ACHN (cell line): ENCODE results near the gene HAPSTR1.
"Not testable (repeated sequence)": the region's sequence is repeated elsewhere in the genome, so short reads cannot be mapped to it uniquely, and the experiment has no call there.

Experiments
- DNase-seq: peaks from one replicate; pipeline ENCODE4 v3.0.0-alpha.2; 2015
- in situ Hi-C: cut with HindIII; loops from 2 replicates; pipeline ENCODE4 v1.10.0; 2017; ENCODE audit warnings: low sequenced_read_pairs, low pct_ligation_motif_present, low pct_unique_long_range_greater_than_20kb

Gene HAPSTR1

DNA sequence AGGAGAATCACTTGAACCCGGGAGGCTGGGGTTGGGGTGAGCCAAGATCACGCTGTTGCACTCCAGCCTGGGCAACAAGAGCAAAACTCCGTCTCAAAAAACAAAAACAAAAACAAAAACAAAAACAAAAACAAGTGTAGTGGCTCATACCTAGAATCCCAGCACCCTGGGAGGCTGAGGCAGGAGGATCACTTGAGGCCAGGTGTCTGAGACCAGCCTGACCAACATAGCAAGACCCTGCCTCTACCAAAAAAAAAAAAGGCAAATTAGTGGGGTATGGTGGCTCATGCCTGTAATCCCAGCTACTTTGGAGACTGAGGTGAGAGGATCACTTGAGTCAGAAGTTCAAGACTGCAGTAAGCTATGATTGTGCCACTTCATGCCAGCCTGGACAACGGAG is 26.4 kb upstream of the HAPSTR1 start:
- in situ Hi-C loops, result no loop called here
- DNase-seq, result no peak

DNA sequence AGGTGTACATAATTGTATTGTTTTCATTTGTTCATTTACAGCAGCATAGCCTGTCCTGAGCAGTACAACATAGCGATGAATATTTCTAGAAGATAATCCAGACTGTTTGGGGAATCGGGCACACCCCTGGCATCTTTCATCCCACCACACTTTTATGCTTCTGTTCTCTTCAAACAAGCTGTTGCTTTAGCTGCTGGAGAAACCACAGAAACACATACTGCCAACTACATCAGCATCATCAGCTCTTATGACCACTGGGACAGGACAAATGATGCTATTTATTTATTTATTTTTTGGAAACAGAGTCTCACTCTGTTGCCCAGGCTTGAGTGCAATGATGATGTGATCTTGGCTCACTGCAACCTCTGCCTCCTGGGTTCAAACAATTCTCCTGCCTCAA is 22.6 kb upstream of the HAPSTR1 start:
- in situ Hi-C loops, result no loop called here
- DNase-seq, result no peak

DNA sequence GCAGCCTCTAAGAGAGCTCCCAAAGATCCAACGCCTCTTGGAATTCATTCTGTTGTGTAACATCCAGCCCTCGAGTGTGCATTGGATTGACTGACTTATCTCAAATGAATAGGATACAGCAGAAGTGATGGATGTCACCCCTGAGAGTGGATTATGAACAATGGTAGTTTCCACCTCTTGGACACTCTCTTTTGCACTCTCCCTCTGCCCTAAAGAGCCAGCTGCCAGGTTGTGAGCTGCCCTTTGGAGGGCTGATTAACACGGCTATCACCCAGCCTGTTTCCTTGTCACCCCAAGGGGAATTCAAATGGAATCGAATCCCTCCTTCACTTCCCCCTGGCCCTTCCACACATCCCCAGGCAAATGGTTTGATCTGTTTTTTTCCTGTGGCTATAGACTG is 21.2 kb upstream of the HAPSTR1 start:
- in situ Hi-C loops, result no loop called here

DNA sequence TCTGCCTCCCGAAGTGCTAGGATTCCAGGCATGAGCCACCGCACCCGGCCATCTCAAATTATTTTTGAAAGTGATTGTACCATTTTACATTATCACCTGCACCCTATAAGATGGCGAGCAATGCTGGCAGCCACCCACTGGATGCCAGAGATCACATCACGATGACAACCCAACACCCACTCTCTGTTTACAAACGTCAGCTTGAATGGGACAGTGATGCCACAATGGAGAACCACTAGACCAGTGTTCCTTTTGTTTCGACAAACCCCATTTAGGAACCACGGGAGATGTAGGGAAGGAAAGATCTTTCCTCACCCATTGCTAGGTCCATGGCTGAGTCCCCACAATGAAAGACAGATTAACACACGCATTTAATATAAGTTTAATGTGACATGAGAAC is 20.1 kb upstream of the HAPSTR1 start:
- in situ Hi-C loops, result no loop called here
- DNase-seq, result no peak

More for the DNA sequence above, 21.2 kb upstream of the HAPSTR1 start:
- DNase-seq, result no peak

DNA sequence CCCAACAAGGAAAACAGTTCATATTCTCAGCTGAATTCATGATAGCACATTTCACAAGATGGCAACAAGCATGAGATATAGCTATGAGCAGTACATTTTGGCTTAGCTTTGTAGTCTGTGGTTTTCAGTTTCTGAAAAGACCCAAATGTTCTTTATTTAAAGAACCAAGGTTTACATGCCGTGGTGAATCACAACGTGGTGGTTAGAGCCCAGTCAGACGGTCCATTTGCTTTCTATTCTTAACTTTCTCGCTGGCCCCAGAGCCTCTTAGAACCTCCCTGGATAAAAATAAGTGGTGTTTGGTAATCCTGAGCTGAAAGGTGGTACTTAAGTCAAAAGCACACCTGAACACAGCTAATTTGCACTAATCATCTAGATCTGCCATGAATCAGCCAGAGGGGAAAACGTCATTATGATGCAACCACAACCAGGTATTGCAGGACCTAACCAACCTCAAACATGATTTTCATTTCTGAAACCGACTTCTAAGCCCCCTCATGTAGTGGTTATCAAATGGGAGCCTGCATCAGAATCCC is 18.6 kb upstream of the HAPSTR1 start:
- no peak for DNase-seq

DNA sequence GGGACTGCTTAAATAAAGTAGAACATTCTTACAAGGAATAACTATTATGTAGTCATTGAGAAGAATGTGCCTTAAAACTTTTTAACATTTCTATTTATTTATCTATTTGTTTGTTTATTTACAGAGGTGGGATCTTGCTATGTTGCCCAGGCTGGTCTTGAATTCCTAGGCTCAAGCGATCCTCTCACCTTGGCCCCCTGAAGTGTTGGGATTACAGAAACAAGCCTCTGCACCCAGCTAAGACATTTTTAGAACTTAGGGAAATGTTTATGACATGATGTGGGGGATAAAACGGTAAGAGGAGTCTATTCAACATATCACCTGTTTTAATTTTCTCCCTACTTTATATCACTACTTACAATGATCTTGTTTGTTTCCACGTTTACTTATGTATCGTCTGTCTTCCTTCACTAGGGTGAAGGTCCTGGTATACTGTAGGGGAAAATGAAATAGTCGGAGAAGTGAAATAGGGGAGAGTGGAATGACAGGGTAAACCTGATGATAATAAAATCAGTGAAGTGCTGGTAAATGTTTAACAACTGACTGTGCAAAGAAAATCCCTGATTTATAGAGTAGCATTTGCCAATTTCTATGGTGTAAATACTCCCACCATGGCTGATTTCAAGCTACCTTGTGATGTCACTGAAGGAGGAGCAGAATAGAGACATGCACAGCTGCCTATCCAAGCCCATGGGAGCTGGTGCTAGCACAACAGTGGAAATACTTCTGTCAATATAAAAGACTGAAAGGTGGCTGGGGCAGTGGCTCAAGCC is 16.0 kb upstream of the HAPSTR1 start:
- in situ Hi-C loops, result no loop called here
- DNase-seq, result no peak

More for the DNA sequence above, 18.6 kb upstream of the HAPSTR1 start:
- in situ Hi-C loops, result no loop called here

DNA sequence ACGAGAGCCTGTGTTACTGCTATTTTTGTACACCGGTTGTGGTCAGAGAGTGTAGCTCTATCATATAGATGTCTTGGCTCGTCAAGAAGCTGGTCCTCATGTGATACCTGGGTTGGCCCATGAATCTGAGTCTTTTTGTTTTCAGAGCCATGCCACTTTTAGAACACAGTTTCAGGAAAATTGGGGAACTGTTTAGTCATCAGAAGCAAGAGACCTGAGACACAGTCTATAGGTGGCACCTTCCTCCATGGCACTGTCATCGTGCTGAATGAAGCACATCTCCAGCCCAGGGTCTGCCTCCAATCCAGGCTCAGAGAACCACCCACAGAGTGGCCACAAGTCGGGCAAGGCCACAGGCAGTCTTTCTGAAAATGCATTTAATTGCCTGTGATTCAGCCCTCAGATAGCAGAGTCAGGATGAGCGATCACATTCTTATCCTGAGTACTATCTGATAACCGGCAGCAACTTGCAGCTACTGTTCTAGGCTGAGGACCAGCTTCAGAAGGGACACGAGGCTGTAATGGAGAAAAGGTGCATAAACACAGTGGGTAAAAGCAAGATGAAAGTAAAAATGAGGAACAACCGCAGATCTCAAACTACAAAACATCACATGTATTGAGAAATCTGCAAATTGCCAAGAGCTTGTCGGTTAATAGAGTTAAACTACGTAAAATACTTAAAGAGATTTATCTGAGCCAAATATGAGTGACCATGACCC is 14.2 kb upstream of the HAPSTR1 start:
- DNase-seq, result peak; percentile 80
- in situ Hi-C loops, result no loop called here

DNA sequence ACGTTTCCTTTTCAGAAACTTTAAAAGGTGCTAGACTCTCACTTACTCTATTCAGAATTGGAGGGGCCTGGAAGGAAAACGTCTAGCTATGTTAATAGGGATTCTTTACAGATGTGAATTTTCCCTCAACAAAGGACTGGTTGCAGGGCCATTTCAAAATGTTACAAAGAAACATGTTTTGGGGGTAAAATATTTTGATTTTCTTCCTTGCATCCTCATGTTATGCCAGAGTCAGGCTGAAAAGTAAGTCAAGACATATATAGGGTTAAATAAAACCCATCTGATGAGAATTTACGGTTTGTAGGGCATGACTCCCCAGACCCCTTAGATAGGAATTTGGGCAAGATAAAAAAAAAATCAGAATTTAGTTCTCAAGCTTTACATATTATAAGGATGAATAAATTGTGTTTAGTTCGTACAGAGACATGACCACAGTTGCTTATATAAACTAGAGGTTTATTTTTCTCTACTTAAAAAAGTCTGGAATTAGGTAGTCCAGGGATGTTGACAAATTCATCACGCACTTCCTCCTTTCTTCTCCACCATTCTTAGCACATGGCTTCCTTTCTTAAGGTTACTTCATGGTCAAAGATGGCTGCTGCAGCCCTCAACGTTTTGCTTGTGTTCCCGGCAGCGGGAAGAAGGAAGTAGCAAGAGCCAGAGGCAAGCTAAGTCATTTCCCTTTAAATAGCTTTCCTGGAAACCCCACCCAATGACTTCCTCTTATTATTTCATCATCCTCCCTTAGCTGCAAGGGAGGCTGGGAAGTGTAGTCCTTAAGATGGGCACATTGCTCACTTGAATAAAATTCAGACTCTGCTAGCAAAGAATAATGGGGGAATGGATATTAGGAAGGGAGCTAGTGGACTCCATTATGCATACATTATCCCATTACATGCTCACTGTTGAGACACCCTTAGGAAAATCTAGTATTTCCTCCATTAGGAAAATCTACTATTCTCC is 12.7 kb upstream of the HAPSTR1 start:
- in situ Hi-C loops, result not testable (repeated sequence)
- peak; percentile 84 for DNase-seq

DNA sequence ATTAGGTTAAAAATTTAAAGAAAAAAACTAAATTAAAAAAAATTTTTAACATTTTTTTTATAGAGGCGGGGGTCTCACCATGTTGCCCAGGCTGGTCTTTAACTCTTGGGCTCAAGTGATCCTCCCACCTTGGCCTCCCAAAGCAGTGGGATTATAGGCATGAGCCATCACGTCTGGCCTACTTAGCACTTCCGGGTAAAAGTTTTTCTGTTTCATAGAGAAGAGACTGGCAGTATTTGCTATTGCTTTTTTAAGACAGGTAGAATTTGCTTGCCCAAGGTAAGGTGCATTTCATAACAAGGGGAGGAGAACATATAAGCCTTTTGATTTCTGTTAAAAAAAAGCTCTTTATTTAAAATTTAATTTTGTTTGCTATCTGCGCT is 12.0 kb upstream of the HAPSTR1 start:
- in situ Hi-C loops, result no loop called here

DNA sequence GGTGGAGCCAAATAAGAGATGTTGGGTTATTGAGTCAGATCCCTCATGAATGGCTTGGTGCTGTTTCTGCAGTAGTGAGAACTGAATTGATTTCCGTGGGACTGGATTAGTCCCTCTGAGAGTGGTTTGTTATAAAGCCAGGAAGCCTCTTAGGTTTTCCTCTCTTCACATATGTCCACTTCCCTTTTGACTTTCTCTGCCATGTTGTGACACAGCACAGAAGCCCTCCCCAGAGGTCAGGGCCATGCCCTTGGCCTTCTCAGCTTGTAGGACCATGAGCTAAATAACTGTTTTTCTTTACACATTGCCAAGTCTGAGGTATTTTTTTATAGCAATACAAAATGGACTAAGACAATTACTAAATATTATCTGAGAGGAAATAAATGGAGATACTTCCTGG is 10.3 kb upstream of the HAPSTR1 start:
- no peak for DNase-seq
- in situ Hi-C loops, result no loop called here

More for the DNA sequence above, 12.0 kb upstream of the HAPSTR1 start:
- DNase-seq, result no peak

DNA sequence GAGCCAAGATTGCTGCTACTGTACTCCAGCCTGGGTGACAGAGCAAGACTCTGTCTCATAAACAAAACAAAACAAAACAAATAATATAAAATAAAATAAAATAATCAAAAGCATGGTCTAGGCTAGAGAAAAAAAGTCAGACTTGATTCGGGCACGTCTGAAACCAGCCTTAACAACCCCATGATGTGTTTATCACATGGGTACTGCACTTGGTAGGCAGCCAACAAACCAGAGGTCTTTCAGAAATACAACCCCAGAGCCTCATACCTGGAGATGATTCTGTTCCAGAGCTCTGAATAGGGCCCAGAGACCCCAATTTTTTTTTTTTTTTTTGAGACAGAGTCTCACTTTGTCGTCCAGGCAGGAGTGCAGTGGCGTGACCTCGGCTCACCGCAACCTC is 9.6 kb upstream of the HAPSTR1 start:
- in situ Hi-C loops, result no loop called here
- DNase-seq, result no peak

DNA sequence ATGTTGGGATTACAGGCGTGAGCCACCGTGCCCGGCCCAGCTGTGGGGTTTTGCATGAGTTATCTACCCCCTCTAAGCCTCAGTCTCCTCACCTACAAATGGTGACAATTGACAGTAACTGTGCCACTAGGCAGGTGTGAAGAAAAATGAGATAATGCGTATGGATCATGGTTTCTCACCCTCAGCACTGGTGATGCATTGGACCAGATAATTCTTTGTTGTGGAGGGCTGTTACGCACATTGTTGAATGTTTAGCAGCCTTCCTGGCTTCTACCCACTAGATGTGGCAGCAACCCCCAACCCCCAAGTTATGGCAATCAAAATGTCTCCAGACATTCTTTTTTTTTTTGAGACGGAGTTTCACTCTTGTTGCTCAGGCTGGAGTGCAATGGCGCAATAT is 9.0 kb upstream of the HAPSTR1 start:
- in situ Hi-C loops, result no loop called here
- DNase-seq, result no peak

DNA sequence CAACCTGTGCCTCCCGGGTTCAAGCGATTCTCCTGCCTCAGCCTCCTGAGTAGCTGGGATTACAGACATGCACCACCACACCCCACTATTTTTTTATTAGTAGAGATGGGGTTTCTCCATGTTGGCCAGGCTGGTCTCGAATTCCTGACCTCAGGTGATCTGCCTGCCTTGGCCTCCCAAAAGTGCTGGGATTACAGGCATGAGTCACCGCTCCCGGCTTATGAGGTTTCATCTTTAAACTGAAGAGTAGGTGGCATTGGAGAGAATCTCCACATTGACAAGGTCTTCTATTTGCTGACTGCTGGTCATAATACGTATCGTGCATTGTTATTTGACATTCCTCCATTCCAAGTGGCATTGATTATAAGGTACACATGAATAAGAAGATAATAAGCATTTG is 3.7 kb upstream of the HAPSTR1 start:
- in situ Hi-C loops, DNase-seq: not testable (repeated sequence)

DNA sequence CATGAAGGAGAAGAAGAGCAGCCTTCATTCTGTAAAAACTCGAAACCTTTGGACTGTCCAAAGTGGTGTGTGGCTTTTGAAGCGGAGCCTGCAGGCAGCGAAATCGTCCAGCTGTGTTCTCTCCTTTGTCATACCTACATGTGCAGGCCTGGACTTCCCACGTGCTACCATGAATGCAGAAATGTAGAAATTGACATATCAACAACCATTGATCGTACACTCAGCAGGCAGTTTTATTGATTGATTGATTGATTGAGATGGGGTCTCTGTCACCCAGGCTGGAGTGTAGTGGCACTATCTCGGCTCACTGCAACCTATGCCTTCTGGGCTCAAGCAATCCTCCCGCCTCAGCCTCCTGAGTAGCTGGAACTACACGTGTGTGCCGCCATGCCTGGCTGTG is 2.6 kb upstream of the HAPSTR1 start:
- in situ Hi-C loops, result no loop called here
- no peak for DNase-seq

DNA sequence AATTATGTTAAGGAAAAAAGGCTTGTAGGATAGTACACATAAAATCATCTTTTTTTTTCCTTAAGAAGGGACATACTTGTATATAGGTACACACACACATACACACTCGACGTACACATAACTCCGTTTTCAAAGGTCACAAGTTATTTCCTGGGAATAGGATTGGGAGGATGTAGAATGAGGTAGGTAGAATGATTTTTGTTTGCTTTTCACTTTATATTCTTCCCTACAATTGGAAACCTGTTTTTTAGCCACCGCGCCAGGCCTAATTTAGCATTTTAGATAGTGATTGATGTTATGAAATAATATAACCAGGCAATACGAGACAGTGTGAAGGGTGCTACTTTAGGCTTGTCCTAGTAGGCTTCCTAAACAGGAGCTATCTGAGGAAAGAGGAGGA is 1.8 kb upstream of the HAPSTR1 start:
- no peak for DNase-seq
- in situ Hi-C loops, result no loop called here

DNA sequence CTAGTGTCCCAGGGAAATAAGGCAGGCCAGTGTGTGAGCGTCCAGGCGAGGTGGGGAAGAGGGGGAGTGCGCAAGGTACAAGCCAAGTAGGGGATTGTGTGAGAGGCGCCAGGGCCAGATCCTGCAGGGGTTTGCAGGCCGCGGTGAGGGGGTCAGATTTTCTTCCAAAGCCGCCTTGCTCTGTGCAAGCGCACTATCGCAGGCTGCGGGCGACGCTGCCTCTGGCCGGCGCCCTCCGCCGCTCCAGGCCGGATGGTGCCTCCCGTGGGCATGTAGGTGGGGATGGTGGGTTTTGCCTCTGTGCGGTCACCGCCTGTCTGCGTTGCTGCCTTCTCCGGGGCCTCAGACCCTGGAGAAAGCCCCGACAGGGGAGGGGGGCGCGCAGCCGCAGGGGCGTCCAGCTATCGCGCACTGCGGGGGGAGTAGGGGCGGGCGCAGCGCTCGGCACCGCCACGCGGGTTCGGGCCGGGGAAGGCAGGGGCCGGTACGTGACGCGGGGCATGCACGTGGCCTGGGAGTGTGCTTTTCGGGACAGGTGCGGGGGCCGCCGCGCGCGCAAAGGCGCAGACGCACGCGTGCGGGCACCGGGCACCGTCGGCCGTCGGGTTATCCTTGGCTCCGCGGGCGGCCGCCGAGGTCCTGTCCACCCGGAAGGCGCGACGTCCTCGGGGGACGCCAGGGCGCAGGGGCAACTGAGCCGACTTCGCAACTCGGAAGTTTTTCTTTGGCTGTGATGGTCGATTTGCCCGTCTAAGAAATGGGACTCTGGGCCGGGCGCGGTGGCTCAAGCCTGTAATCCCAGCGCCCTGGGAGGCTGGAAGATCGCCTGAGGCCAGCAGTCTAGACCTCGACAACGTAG is 1.1 kb upstream of the HAPSTR1 start:
- in situ Hi-C loops, result no loop called here
- no peak for DNase-seq

DNA sequence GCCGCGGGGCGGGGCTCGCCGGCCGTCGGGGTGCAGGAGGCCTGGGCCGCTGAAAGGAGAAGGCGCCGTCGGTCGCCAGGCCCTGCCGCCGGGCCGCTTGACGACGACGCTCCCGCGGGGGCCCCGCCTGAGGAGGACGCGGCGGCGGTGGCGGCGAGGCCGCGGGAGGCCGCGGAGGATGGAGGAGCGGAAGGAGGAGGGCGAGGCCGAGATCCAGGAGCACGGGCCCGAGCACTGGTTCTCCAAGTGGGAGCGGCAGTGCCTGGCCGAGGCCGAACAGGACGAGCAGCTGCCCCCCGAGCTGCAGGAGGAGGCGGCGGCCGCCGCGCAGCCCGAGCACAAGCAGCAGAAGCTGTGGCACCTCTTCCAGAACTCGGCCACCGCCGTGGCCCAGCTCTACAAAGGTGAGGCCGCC is 430 bp downstream of the HAPSTR1 start:
- peak; percentile 45 for DNase-seq
- in situ Hi-C loops, result no loop called here
